ENCODE measurements around the gene PPP5C.
"Not testable (repeated sequence)": the region's sequence is repeated elsewhere in the genome, so short reads cannot be mapped to it uniquely, and the experiment has no call there.

PPP5C gene

GRCh38 chr19:46409191-46409590, 62.3 kb downstream of the PPP5C start:
- DNase-seq (ENCODE audit: low read depth) = no peak

GRCh38 chr19:46410205-46411087, 63.6 kb downstream of the PPP5C start:
- no peak for DNase-seq (ENCODE audit: low read depth)

GRCh38 chr19:46411088-46411924, 64.4 kb downstream of the PPP5C start:
- no peak for DNase-seq (ENCODE audit: low read depth)

- DNase-seq (ENCODE audit: low read depth) = no peak
These were observed 65.2 kb downstream of the PPP5C start for GRCh38 chr19:46411925-46412649.

- no peak for DNase-seq (ENCODE audit: low read depth)
These were observed 65.9 kb downstream of the PPP5C start for GRCh38 chr19:46412650-46413261.

GRCh38 chr19:46413262-46414031, 66.6 kb downstream of the PPP5C start, which contains the start of gene CCDC8:
TSS of gene CCDC8 (minus strand) at chr19:46413564. CDS start at chr19:46412810, 754 bp downstream.
- no peak for DNase-seq (ENCODE audit: low read depth)

GRCh38 chr19:46414899-46415298, 68.0 kb downstream of the PPP5C start:
- not testable (repeated sequence) for DNase-seq (ENCODE audit: low read depth)

- peak; percentile 49 for DNase-seq (ENCODE audit: low read depth)
These were observed 69.2 kb downstream of the PPP5C start for GRCh38 chr19:46415804-46416709.

- no peak for DNase-seq (ENCODE audit: low read depth)
These were observed 73.2 kb downstream of the PPP5C start for GRCh38 chr19:46420056-46420455.

- no peak for DNase-seq (ENCODE audit: low read depth)
These were observed 75.5 kb downstream of the PPP5C start for GRCh38 chr19:46422344-46422743.

- DNase-seq (ENCODE audit: low read depth) = no peak
These were observed 76.3 kb downstream of the PPP5C start for GRCh38 chr19:46423188-46423587.

GRCh38 chr19:46426035-46426505, 79.2 kb downstream of the PPP5C start:
- DNase-seq (ENCODE audit: low read depth) = no peak

- DNase-seq (ENCODE audit: low read depth) = no peak
These were observed 79.7 kb downstream of the PPP5C start for GRCh38 chr19:46426506-46427162.

GRCh38 chr19:46427518-46428045, 80.7 kb downstream of the PPP5C start:
- DNase-seq (ENCODE audit: low read depth) = no peak

- no peak for DNase-seq (ENCODE audit: low read depth)
These were observed 81.6 kb downstream of the PPP5C start, which contains the start of gene PNMA8C for GRCh38 chr19:46428239-46429135. TSS of gene PNMA8C (minus strand) at chr19:46428936. CDS start at chr19:46428359, 577 bp downstream.

GRCh38 chr19:46429999-46430398, 83.1 kb downstream of the PPP5C start:
- no peak for DNase-seq (ENCODE audit: low read depth)

- no peak for DNase-seq (ENCODE audit: low read depth)
These were observed 84.9 kb downstream of the PPP5C start for GRCh38 chr19:46431824-46432223.

GRCh38 chr19:46433470-46433869, 86.6 kb downstream of the PPP5C start:
- not testable (repeated sequence) for DNase-seq (ENCODE audit: low read depth)
